SK-N-MC (cell line): Measurements from ENCODE around the gene TRUB1.

Source experiments
- DNase-seq: peaks from one replicate; pipeline ENCODE4 v3.0.0-alpha.2; 2011; ENCODE audit warnings: low read depth, low spot score
- H3K27ac ChIP-seq: fragments of 200-600 bp; sonication (generic); 2 replicates; pipeline ENCODE4 v1.5.1; 2016; ENCODE audit warnings: mixed run types
- H3K36me3 ChIP-seq: fragments of 200-600 bp; sonication (generic); 2 replicates; pipeline ENCODE4 v1.6.1; 2017; ENCODE audit warnings: antibody characterized with exemption, low read length, mixed read lengths; ENCODE audit not compliant: insufficient read depth
- H3K4me3 ChIP-seq: fragments of 200-600 bp; sonication (generic); 2 replicates; pipeline ENCODE4 v1.5.1; 2016
- H3K9ac ChIP-seq: fragments of 200-600 bp; sonication (generic); 2 replicates; pipeline ENCODE4 v1.8.0; 2017; ENCODE audit warnings: mixed run types, mixed read lengths; ENCODE audit not compliant: insufficient read length
- H3K9me3 ChIP-seq: fragments of 200-600 bp; sonication (generic); 2 replicates; pipeline ENCODE4 v1.6.1; 2017; ENCODE audit warnings: low read depth, mild to moderate bottlenecking, antibody characterized with exemption, low read length, moderate library complexity, mixed read lengths
- EZH2 ChIP-seq: fragments of 200-600 bp; sonication (generic); IDR thresholded peaks from one replicate; pipeline ENCODE4 v1.6.1; 2017; ENCODE audit warnings: antibody characterized with exemption
- FOXP2 ChIP-seq: optimal IDR thresholded peaks from 2 replicates; pipeline ENCODE3; 2011; ENCODE audit warnings: mild to moderate bottlenecking, moderate library complexity; ENCODE audit not compliant: insufficient read depth; ENCODE audit errors: extremely low read length, control extremely low read depth
- POLR2AphosphoS5 ChIP-seq: IDR thresholded peaks from 2 replicates; pipeline ENCODE4 v1.6.1; 2012; ENCODE audit warnings: mild to moderate bottlenecking, low read depth, low read length, borderline replicate concordance

Gene TRUB1

GRCh38 chr10:114906981-114907380 lies 31.0 kb upstream of the TRUB1 start:
- no peak for DNase-seq
- Histone ChIP-seq H3K9me3 (no peaks in the 10 kb centered on the region), H3K27ac (no peak overlapping the region), H3K4me3 (no peak overlapping the region), H3K36me3 (no peaks in the 10 kb centered on the region), H3K9ac (no peak overlapping the region)
- TF ChIP-seq FOXP2 (no peak), EZH2 (no peak), POLR2AphosphoS5 (no peak)

DNA sequence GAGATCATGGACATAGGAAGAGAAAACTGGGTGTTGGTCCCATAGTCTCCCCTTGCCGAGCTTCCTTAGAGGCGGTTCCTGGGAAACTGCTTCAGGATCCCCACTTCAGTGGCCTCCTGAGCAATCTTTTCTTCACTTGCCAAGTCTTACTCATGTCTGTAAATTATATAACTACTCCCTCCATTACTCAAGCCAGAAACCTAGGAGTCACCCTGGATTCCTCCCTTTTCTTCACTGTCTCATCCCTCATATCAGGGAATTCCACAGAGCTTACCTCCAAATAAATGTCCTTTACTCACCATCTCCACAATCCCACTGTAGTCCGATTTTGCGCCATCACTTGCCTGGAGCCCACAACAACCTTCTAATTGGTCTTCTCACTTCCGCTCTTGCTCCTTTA lies 29.1 kb upstream of the TRUB1 start:
- Histone ChIP-seq H3K9ac (no peak overlapping the region), H3K36me3 (no peaks in the 10 kb centered on the region), H3K4me3 (no peak overlapping the region), H3K9me3 (no peaks in the 10 kb centered on the region), H3K27ac (no peak overlapping the region)
- no peak for DNase-seq
- TF ChIP-seq EZH2: no peak
- no peak for TF ChIP-seq FOXP2
- TF ChIP-seq POLR2AphosphoS5: no peak

- Histone ChIP-seq H3K27ac (no peak overlapping the region), H3K9me3 (no peaks in the 10 kb centered on the region), H3K9ac (no peak overlapping the region), H3K36me3 (no peaks in the 10 kb centered on the region), H3K4me3 (no peak overlapping the region)
- TF ChIP-seq POLR2AphosphoS5 (no peak), EZH2 (no peak), FOXP2 (no peak)
- no peak for DNase-seq
Measured at GRCh38 chr10:114911052-114911711, 26.8 kb upstream of the TRUB1 start.

DNA sequence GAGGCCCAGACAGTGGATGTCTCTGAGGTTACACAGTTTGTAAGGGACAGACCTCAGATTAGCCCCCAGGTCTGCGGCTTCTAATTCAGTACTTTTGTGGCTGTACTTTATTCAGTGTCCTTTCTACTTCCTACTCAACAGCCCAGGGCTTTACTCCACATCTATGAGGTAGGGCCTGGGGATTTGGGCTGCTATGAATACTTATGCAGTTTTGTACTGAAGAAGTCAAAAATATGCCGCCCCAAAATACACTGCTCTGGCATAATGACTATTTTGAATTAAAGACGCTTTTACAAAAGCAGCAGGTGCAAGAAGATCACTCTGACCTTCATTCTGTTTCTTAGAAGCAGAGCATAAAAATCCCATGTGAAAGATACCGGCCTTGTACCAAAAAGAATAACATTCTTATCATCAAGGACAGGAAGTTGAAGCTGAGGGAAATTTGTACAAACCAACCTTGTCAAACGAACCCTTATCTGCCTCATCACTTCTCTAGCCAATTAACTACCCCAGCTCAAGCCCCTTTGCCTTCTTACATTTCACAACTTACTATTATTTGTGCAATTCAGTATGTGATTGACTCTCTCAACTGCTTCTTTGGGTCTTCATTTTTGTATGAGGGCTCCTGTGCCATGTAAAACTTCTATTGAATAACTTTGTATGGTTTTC lies 26.1 kb upstream of the TRUB1 start:
- Histone ChIP-seq H3K9me3 (no peaks in the 10 kb centered on the region), H3K4me3 (no peak overlapping the region), H3K36me3 (no peaks in the 10 kb centered on the region), H3K9ac (no peak overlapping the region), H3K27ac (no peak overlapping the region)
- TF ChIP-seq POLR2AphosphoS5 (no peak), EZH2 (no peak), FOXP2 (no peak)
- DNase-seq: no peak

- no peak for TF ChIP-seq FOXP2
- TF ChIP-seq EZH2: no peak
- TF ChIP-seq POLR2AphosphoS5: no peak
- Histone ChIP-seq H3K9ac (no peak overlapping the region), H3K9me3 (no peaks in the 10 kb centered on the region), H3K27ac (no peak overlapping the region), H3K4me3 (no peak overlapping the region), H3K36me3 (no peaks in the 10 kb centered on the region)
- DNase-seq: no peak
Measured at GRCh38 chr10:114912470-114912859, 25.5 kb upstream of the TRUB1 start.

GRCh38 chr10:114914560-114914959 lies 23.4 kb upstream of the TRUB1 start:
- Histone ChIP-seq H3K4me3 (no peak overlapping the region), H3K9ac (no peak overlapping the region), H3K36me3 (no peaks in the 10 kb centered on the region), H3K27ac (no peak overlapping the region), H3K9me3 (no peaks in the 10 kb centered on the region)
- TF ChIP-seq POLR2AphosphoS5: no peak
- TF ChIP-seq FOXP2: no peak
- no peak for TF ChIP-seq EZH2
- no peak for DNase-seq

DNA sequence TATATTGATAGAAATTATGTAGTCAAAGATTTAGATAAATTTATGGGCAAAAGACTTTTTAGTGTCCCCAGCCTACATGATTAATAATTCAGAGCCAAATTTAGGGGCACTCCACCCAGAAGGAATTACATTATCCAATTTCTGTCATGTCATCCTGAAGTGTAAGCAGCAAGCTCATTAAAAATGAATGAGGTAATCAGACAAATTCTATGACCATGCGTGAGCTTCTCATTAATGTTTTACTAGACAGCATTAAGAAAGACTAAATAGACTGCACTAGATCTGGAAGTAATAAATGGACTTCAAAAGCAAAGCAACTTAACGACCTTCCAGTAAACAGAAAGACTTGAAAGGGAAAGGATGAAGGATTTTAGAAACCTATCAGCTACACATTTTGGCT lies 22.7 kb upstream of the TRUB1 start:
- Histone ChIP-seq H3K4me3 (no peak overlapping the region), H3K36me3 (no peaks in the 10 kb centered on the region), H3K27ac (no peak overlapping the region), H3K9me3 (no peaks in the 10 kb centered on the region), H3K9ac (no peak overlapping the region)
- TF ChIP-seq EZH2 (no peak), FOXP2 (no peak), POLR2AphosphoS5 (no peak)
- no peak for DNase-seq

DNA sequence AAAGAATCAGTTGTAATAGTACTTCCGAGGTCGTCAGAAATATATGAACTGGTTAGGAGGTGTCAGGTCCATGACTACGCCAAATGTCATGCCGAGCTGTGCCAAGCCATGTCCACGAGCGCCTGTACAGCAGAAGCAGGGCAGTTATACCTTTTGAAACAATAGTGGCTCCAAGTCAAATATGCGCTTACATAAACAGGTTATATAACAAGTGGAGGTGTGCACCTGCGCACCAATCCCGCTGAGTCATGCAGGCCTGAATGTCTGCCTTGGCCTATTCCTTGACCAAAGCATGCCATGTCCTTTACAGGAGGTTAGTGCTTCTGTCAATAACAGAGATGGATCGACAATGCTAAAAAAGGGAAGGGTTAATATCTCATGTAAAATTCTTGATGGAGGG lies 21.3 kb upstream of the TRUB1 start:
- H3K4me3 ChIP-seq: no peak overlapping the region
- DNase-seq: no peak
- TF ChIP-seq FOXP2: no peak
- no peak for TF ChIP-seq EZH2
- TF ChIP-seq POLR2AphosphoS5: no peak
- H3K9me3 ChIP-seq: no peaks in the 10 kb centered on the region
- H3K9ac ChIP-seq: no peak overlapping the region
- H3K27ac ChIP-seq: no peak overlapping the region
- no peaks in the 10 kb centered on the region for H3K36me3 ChIP-seq
